Testis (tissue), 3 donors: ENCODE data around the gene SMDT1. TPM values are rescaled to one million over a fixed set of nuclear protein-coding genes. Genes with fewer than 3 reads are reported as not detected.
"Not testable (repeated sequence)": the region's sequence is repeated elsewhere in the genome, so short reads cannot be mapped to it uniquely, and the experiment has no call there.

Experiments used
- DNase-seq: peaks from one replicate; pipeline ENCODE4 v3.0.0-alpha.2; 2019
- H3K27ac ChIP-seq, 2 donors: fragments of 200-600 bp; sonication (generic); one replicate each; pipeline ENCODE4 v1.5.1; 2019
- H3K27me3 ChIP-seq: fragments of 200-600 bp; sonication (generic); one replicate; pipeline ENCODE4 v1.5.1; 2019
- H3K36me3 ChIP-seq: fragments of 200-600 bp; sonication (generic); one replicate; pipeline ENCODE4 v1.5.1; 2017; ENCODE audit warnings: low read depth; ENCODE audit errors: missing control alignments
- H3K4me1 ChIP-seq: fragments of 200-600 bp; sonication (generic); one replicate; pipeline ENCODE4 v1.5.1; 2019
- H3K4me3 ChIP-seq, 2 donors: fragments of 200-600 bp; sonication (generic); one replicate each; pipeline ENCODE4 v1.5.1; 2017 to 2019
- H3K9me3 ChIP-seq: fragments of 200-600 bp; sonication (generic); one replicate; pipeline ENCODE4 v1.5.1; 2017
- CTCF ChIP-seq, 3 experiments: fragments of 450-650 bp in 2 of 3; fragments of 200-600 bp in 1 of 3; sonication (generic) in 1 of 3; IDR thresholded peaks; one replicate each; pipeline ENCODE4 v1.5.1; 2016 to 2019; ENCODE audit warnings: antibody characterized with exemption in 3 of 3, mild to moderate bottlenecking in 2 of 3, moderate library complexity in 1 of 3
- POLR2A ChIP-seq: fragments of 450-650 bp; IDR thresholded peaks from one replicate; pipeline ENCODE4 v1.6.1; 2017; ENCODE audit warnings: antibody characterized with exemption, mild to moderate bottlenecking, moderate library complexity
- WGBS, 2 donors: methylation state at CpG; one replicate each; pipeline ENCODE4 v1.1.5; 2018; 5-methylcytosine and 5-hydroxymethylcytosine counted together
- intact Hi-C: fragments of 100-400 bp; cut with DNase I; formaldehyde crosslinking; loops from one replicate; pipeline ENCODE4 v1.15.1; 2023; ENCODE audit warnings: low total_unique reads
- polyA plus RNA-seq: library from polyadenylated mRNA; stranded (reverse); fragments of 350-450 nt; fragmentation: Illumina TruSeq; extraction: RNeasy Lipid Tissue Mini Kit (QIAGEN cat#74804); gene quantifications from one replicate; pipeline ENCODE4 v1.2.3, GENCODE V29; 2014; ENCODE audit warnings: low read depth, low replicate concordance; ENCODE audit not compliant: insufficient read depth
- total RNA-seq, 2 donors: library from RNA; depleted of rRNA; stranded (reverse); fragments of >200 nt; gene quantifications; one replicate each; pipeline ENCODE4 v1.2.3, GENCODE V29; 2016

The SMDT1 gene
- total and polyA plus RNA-seq, 3 donors from 2014 or later: 14.3 to 130 (median 19.4) TPM

GRCh38 chr22:42069801-42070516 lies 9.5 kb upstream of the SMDT1 start:
- WGBS, 2 donors: 18 to 25% methylated on average over 9 to 19 of the region's 19 CpGs
- TF ChIP-seq POLR2A (no peak), CTCF (IDR thresholded peaks at IDR 0.05) (no peak)
- peak overlapping the region; percentile 67 to 75 for H3K4me3 ChIP-seq
- DNase-seq: peak; percentile 34
- H3K27me3 ChIP-seq: no peaks in the 10 kb centered on the region
- H3K4me1 ChIP-seq: peaks cover 21% of the 10 kb centered on the region
- H3K36me3 ChIP-seq: no peaks in the 10 kb centered on the region
- H3K27ac ChIP-seq: peak overlapping the region; percentile 79 to 93
- no peaks in the 10 kb centered on the region for H3K9me3 ChIP-seq
- intact Hi-C loops: no loop called here

GRCh38 chr22:42070517-42071422 lies 8.7 kb upstream of the SMDT1 start, which contains the start of gene NAGA:
NAGA (minus strand) TSS chr22:42070812; CDS start chr22:42070297, 515 bp downstream.
- intact Hi-C loops: no loop called here
- Histone ChIP-seq H3K9me3 (no peaks in the 10 kb centered on the region), H3K4me1 (peaks cover 24% of the 10 kb centered on the region), H3K27ac (peak within 1 kb of the TSS; percentile 79 to 93), H3K27me3 (no peaks in the 10 kb centered on the region), H3K36me3 (no peaks in the 10 kb centered on the region), H3K4me3 (peak within 1 kb of the TSS; percentile 67 to 75)
- no peak for TF ChIP-seq CTCF (IDR thresholded peaks at IDR 0.05)
- TF ChIP-seq POLR2A: peak; percentile 56
- 0 to 1% methylated on average over 21 to 56 of the region's 56 CpGs for WGBS, 2 donors
- DNase-seq: peak; percentile 97

- 47 to 51% methylated on average over 7 of the region's 7 CpGs for WGBS, 2 donors
- intact Hi-C loops, H3K9me3 ChIP-seq, DNase-seq, H3K27me3 ChIP-seq, H3K36me3 ChIP-seq: not testable (repeated sequence)
- peaks cover 24% of the 10 kb centered on the region for H3K4me1 ChIP-seq
- peak overlapping the region; percentile 79 to 93 for H3K27ac ChIP-seq
- peak overlapping the region in 1 of 2 donors; percentile 67 for H3K4me3 ChIP-seq
These were observed 8.0 kb upstream of the SMDT1 start for GRCh38 chr22:42071508-42071907.

DNA sequence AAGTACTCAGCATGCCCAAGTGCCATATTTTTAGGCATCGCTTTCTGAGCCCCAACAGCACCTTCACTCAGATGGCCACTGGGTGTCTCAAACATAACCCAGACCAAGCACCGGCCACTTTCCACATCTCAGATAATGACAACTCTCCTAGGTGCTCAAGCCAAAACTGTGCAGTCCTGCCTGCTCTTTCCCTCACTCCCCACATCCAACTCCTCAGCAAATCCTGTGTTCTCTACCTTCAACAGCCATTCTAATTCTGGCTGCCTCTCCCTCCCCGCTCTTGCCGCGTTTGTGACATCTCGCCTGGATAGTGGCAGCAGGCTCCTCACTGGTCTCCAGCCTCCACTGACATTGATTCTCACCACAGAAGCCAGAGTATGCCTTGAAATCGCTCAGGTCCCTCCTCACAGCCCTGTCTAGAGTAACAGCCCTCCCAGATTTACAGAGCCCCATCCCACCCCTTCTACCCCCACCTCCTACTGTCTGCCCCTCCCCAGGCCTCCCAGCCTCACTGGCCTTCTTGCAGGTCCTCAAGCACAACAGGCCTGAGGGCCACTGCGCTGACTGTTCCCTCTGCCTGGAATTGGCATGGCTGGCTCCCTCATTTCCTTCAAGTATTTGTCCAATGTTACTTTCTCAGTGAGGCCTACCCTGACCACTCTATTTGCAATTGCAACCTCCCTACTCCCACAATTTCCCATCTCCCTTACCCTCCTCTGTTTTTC lies 6.7 kb upstream of the SMDT1 start:
- Histone ChIP-seq H3K27ac (no peak overlapping the region), H3K9me3 (no peaks in the 10 kb centered on the region), H3K4me3 (no peak overlapping the region), H3K4me1 (peaks cover 24% of the 10 kb centered on the region), H3K27me3 (no peaks in the 10 kb centered on the region), H3K36me3 (no peaks in the 10 kb centered on the region)
- no peak for TF ChIP-seq CTCF (IDR thresholded peaks at IDR 0.05)
- WGBS, 2 donors: 83 to 87% methylated on average over 8 of the region's 8 CpGs
- DNase-seq: no peak
- intact Hi-C loops: no loop called here

- TF ChIP-seq POLR2A: no peak
- TF ChIP-seq CTCF (IDR thresholded peaks at IDR 0.05): no peak
- Histone ChIP-seq H3K9me3 (no peaks in the 10 kb centered on the region), H3K27ac (peak overlapping the region; percentile 86 to 88), H3K4me1 (peaks cover 31% of the 10 kb centered on the region), H3K4me3 (peak overlapping the region; percentile 61 to 74), H3K27me3 (no peaks in the 10 kb centered on the region), H3K36me3 (no peaks in the 10 kb centered on the region)
- WGBS, 2 donors: 43 to 53% methylated on average over 7 to 12 of the region's 14 CpGs
- no peak for DNase-seq
- intact Hi-C loops: no loop called here
These were observed 5.9 kb upstream of the SMDT1 start for GRCh38 chr22:42073621-42074041.
